NCI-H146 (cell line): ENCODE results near the gene SLC16A3.
"Not testable (repeated sequence)": the region's sequence is repeated elsewhere in the genome, so short reads cannot be mapped to it uniquely, and the experiment has no call there.

ENCODE experiments used
- DNase-seq: peaks from one replicate; lab custom pipeline; 2025; lab: John Stamatoyannopoulos, UW

SLC16A3 gene

DNA sequence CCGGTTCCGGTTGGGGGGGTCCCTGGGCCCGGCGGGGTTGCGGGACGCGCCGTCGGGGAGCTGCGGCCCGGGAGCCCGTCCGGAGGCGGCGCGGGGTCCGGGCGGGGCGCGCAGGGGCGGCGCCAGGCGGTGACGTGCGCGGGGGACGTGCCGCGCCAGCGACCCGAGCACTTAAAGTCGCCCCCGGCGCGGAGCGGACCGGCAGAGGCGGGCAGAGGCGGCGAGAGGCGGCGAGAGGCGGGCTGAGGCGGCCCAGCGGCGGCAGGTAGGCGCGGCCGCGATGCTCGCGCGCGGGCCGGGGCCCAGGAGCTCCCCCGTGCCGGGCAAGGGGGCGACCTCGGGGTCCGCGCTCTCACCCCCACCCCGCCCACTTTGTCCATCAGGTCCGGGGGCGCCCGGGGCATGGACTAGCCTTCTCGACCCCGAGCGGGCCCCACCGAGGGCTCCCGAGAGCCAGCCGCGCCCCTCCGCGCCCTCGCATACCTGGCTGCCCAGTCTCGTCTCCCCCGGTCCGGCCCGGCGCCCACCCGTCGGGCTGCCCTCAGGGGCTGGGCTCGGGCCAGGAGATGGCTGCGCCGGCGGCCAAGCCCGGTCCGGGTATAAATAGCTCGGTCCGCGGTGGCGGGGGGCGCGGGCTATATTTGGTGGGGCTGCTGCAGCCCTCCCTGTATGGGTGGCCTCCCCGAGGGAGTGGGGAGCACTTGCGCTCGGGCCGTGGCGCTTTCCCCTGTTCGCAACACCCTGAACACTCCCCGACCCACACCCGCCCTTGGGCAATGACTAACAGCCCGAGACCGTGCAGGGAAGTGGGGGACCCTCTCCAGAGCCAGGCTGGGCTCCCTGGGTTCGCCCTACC, at the start of gene SLC16A3:
TSS of gene SLC16A3 (plus strand) at position 201 of the 856 bp plus-strand sequence. CDS start 6,967 bp downstream, outside the sequence.
- DNase-seq: peak; percentile 48

DNA sequence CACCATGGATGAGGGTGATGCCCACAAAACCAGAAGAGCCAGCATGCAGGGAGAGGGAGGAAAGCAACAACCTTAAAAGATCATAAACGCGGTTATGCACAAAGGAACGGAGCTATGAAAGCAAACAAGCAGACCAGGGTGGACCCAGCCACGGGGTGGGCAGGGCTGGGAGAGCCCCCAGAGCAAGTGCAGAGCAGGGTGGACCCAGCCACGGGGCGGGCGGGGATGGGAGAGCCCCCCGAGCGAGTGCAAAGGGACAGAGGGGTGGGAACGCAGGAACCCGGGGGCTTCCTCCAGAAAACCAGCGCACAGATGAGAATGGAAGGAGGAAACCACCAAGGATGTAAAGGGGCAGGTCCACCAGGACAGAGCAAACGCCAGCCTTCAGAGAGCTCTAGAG, 49.4 kb upstream of the SLC16A3 start:
- DNase-seq: no peak

DNA sequence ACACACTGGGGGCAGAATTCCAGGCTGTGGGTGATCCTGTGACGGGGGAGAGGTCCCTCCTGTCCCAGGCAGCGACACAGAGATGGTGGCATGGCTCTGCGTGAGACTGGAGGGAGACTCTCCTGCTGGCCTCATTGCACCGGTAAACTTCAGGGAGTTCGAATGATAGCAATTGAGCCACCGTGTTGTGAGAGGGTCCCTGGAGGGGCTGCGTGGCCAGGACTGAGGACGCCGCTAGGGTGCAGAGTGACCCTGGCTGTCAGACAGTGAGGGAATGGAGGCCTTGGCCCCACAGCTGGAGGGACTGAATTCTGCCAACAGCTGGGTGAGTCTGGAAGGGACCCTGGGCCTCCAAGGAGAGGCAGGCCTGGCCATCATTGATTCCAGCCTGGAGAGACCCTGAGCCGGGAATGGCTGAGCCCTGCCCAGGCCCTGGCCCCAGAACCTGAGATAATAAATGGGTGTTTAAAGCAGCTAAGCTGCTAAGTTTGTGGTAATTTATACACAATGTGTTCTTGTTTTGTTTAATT, 48.8 kb upstream of the SLC16A3 start:
- no peak for DNase-seq

DNA sequence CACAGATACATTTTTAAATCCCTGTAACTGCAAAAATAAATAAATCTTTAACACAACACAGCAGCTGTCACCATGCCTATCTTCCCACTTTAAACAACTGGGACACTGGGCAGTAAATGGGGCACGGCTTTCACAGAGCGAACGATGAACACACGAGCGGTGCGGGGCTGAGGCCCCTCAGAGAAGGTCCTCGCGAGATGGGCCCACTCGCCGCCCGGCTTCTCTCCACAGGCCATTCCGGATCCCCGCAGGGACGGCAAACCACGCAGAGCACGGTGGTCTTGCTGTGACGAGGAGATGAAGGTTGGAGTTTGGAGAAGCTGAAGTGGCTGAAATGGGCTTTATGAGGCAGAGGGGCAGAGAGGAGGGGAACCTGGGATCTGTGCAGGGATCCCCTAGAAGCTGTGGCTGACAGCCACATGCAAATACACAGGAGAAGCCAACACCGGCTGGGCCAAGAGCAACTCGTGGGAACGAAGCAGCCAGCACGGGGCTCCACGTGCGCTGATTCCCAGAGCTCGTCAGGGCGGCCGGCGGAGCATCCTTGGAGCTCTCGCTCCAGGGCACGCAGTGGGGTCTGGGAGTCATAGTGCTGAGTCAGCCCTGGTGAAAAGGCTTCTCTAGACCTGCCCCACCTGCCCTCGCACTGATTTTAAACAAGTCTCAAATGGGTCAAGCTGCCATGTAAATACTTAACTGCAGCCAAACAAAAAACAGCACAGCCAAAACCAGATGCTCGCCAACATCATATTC, 47.9 kb upstream of the SLC16A3 start:
- DNase-seq: no peak

DNA sequence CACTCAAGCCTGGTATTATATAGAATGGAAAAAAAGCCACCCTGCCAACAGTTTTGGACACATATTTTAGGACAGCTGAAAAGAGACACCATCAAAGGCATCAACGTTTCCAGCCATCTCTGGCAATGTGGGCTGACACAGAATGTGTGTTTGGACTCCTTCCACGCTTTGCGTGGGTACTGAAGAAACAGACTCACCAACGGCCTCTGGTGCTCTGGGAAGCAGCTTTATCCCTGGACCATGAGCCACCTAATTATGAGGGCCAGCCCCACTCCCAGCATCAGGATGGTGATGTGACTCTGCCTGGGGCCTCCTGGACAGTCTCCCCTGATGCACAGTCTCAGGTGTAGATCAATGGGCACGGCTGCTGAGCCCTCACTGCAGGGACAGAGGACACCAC, 44.1 kb upstream of the SLC16A3 start:
- DNase-seq: no peak

DNA sequence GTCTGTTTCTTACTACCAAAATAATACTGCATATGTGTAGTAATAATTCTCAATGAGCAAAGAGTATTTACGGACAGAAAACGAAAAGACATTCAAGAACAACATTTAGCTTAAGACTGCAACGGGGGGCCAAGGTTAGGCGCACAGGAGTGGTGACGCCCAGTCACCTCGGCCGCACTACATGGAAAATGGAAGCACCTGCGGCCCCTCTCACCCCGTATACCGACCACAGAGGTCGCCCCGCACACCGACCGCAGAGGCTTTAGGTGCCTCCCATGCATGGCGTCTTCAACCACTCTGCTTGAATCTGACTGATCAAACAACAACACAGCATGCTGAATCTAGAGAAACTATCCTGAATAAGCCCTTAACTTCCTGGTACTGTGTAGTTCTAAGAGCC, 42.6 kb upstream of the SLC16A3 start:
- DNase-seq: no peak

DNA sequence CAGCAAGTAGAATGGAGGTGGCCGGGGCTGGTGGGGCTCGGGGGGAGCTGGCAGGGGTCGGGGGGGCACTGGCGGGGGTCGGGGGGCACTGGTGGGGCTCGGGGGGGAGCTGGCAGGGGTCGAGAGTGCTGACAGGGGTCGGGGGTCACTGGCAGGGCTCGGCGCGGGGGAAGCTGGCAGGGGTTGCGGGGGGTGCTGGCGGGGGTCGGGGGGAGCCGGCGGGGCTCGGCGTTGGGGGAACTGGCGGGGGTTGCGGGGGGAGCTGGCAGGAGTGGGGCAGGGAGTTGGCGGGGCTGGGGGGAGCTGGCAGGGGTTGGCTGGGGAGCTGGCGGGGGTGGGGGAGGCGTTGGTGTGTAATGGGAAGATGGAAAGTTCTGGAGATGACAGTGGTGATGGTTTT, 41.3 kb upstream of the SLC16A3 start:
- no peak for DNase-seq

DNA sequence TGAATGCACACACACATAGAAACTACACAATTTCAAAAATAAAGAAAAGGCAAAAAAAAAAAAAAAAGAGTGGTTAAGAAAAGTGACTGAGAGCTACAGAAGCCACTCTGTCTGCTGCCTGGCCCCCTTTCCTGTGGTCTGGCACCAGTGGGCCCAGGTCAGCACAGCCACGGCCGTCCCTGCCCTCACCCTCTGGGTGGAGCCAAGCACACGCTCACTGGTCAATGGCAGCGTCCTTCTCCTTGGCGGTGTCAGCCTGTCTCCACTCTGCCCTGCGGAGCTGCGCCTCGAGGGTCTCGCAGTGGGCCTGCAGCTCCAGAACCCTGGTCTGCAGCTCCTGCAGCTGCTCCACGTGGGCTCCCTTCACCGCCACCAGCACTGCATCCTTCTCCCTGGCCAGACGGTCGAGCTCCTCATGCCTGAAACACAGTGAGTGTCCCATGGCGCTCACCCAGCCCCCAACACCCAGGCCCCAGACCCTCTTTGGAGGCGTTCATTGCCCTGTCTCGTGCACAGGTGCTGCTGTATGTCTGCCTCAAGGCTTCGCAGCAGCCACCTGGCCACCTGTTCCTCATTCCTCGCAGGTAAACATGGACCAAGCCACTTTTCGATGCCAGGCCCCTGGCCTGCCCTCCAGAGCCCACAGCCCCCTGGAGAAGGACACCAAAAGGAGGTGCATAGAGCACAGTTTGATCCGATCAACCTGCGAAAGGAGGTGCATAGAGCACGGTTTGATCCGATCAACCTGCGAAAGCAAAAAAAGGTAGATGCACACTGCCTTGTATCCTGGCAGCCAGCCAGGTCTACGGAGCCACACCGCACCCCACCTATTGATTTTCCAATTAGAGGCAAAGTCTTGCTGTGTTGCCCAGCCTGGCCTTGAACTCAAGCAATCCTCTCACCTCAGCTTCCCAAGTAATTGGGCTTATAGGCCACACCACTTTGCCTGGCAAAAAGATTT, 40.6 kb upstream of the SLC16A3 start:
- peak; percentile 83 for DNase-seq

DNA sequence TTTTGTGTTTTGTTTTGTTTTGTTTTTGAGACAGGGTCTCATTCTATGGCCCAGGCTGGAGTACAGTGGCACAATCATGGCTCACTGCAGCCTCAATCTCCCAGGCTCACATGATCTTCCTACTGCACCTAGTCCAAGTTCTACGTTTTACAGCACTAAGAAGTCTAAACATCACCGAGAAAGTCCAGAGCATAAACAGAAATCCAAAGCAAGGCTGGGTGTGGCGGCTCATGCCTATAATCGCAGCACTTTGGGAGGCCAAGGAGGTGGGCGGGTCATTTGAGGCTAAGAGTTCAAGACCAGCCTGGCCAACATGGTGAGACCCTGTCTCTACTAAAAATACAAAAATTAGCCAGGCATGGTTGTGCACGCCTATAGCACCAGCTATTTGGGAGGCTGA, 35.8 kb upstream of the SLC16A3 start:
- not testable (repeated sequence) for DNase-seq

DNA sequence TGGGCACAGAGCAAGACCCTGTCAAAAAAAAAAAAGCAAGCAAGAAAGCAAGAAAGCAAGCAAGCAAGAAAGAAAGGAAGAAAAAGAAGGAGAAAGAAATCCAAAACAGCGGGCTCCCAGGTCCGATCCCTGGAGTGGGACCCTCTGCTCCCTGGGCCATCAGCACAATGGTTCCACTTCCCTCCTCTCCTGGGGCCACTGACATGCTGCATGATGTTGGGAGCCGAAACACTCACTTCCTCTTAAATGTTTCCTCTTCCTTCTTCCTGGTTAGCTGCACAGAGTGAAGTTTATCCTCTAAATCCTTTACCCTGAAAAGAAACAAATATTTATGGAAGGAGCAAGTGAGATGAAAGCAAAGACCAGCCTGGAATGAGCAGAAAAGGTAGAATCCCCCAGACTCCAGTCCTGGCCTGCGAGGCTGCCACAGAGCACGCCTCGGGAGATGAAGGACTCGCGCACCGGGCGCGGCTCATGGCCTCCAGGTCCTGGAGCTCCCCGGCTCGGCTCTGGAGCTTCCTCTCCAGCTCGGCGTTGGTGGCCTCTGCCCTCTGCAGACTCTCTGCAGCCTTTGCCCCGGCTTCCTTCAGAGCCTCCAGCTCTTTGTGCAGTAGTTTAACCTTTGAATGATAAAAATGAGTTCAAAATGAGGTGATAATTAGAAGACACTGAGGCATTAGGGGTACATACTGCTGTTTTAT, 35.2 kb upstream of the SLC16A3 start:
- DNase-seq: no peak

DNA sequence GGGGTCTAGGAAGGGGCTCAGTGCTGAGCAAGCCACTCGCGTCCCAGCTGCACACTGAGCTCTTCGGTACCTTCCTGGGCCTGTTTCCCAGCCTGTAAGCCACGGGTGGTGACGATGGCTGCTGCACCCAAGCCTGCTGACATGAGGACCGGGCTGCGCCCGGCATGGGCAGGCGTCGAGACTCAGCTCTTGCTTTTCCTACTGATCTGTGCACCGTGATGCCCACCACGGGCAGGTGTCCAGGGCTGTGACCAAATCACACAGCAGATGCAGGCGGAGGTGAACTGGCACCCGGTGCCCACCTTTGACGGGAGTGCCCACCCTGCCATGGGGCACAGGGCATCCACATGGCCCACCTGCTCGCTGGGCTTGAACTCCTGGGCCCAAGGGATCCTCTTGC, 34.1 kb upstream of the SLC16A3 start:
- DNase-seq: no peak

DNA sequence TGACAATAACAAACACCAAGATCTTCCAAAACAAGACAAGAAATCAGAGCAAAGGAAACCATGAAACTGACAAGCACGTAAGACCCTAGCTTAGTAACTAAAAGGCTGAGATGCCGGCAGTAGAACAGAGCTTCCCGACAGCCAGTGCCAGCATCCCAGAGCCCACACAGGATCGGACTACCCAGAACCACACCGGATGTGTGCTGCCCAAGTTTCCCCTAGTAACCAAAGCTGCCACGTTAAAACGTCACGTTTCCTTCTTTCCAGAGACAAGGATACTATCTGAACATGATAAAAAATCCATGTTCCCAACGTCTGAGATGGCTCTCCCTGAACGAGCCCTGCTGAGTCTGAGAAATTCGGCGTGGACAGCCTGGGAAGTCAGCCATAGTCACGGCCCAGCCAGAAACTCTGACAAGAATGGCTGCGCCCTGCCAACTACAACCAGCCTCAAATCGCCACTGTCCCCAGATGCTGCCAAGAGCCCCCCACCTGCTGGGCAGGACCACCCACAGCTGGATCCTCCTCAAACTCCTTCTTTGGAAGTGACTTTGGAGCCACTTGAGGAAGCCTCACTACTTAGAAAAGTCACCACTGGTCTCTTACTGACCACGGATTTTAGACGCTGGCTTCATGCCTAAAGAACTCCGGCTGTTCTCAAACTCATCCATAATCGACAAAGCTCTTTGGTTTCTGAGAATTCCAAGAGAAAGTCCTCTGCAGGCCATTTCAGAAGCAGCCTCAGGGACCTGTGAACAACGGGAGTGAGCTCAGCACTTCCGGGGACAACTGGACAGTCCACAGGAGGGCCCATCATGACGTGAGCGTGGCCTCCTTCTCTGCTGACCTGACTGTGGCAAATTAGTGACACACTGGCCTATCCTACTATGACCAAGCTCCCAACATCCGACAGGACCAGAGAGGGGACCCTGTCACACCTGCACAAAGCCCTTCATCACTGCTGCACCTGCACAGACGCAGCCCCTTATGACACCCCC, 32.9 kb upstream of the SLC16A3 start:
- no peak for DNase-seq

DNA sequence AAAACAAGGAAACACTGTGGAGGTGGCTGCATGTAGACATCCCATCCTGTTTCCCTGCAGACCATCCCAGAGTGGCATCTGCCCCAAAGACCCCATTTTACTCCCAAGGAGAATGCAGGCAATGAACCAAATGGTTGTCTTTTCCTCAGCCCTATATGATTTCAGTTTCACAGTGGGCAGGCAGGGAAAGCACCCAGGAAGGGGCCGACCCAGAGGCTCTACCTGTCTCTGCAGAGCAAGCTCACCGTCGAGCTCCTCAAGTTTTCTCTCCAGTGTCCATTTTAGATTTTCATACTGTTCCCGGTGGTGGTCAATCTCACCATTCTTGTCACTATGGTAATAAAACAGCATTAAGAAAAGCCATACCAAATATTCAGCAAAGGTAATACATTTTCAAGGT, 30.8 kb upstream of the SLC16A3 start:
- DNase-seq: no peak

DNA sequence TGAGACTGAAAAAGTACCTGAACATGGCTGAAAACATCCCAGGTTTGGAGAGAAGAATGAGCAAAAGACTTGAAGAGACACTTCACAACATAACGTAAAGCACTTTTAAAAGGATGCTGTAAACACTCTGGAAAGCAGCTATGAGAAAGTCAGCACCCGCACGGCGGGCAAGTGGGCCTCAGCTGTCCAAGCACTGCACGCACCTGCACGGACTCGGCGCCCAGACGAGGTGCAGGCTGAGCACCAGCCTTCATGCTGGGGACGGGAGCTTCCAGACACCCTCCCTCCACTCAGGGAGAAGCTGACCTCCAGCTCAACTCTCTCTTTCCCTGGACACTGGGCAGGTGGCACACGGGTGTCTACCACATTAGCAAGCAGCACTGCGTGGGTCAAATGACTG, 29.3 kb upstream of the SLC16A3 start:
- DNase-seq: no peak

DNA sequence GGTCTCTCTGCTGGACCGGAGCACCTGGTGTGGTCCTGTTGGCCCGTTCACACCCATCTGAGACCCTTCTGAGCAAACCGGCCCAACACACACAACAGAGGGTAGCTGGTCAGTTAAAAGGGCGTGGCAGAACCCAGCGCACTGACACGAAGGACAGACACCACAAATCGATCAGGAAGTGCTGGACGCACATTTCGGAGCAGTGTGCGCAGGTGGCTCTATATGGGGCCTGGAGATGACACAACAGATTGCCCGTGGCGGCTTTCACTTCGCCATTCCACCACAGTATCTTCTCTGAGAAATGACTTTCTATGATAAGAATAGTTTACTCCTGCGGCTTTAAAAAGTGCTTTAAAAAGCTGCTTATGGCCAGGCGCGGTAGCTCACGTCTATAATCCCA, 28.7 kb upstream of the SLC16A3 start:
- DNase-seq: no peak

DNA sequence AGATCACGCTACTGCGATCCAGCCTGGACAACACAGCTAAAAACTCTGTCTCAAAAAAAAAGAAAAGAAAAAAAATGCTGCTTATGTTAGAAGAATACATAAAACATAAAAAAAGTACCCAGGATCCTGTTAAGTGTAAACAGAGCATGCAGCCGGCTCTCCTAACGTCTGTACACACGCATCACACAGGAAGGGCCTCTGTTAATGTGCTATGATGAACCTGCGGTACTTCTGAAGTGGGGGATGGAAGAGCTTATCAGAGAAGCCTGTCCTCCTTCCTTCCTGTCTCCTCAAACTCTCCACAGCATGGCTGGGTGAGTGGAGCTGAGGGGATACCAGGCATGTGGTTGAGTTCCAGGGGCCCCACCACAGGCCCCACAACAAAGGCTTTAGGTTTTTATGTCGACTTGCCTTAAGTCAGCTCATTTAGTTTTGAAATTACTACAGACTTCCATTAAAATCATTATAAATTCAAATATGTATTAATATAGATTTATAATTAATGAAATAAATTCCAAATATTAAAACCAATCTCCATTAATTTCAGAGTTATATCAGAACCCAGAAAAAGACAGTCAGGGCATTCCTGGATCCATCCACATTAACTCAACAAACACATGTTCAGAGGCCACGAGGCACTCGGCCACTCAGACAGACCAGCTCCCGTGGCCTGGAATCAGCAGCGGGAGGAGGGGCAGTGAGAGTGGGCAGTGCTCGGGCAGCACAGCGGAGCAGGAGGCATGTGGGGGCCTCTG, 27.9 kb upstream of the SLC16A3 start:
- no peak for DNase-seq

DNA sequence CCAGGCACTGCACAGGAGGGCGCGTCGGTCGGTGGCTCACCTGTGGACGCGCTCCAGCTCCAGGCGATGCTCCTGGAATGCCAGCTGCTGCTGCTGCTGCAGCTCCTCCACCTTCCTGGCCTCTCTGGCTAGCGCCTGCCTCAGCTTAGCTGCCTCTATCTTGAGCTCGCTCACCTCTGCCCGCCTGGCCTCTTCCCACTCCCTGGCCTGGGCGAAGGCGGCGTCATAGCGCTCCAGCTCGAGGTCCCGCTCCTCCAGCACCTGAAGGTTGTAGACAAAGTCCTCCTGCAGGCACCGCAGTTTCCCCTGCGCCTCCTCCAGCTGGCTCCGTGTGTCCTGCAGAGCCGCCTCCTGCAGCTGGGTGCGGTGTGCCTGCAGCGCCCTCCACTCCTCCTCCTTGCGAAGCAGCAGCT, 27.3 kb upstream of the SLC16A3 start:
- DNase-seq: no peak

DNA sequence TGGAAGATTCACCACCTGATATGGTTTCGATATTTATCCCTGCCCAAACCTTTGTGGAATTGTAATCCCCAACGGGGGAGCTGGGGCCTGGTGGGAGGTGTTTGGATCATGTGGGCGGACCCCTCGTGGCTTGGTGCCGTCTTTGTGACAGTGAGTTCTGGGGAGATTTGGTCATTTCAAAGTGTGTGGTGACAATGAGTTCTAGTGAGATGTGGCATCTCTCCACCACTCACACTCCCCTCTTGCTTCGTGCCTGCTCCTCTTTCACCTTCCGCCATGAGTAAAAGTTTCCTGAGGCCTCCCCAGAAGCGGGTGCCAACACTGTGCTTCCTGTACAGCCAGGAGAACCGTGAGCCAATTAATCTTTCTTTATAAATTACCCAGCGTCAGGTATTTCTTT, 25.9 kb upstream of the SLC16A3 start:
- DNase-seq: no peak

DNA sequence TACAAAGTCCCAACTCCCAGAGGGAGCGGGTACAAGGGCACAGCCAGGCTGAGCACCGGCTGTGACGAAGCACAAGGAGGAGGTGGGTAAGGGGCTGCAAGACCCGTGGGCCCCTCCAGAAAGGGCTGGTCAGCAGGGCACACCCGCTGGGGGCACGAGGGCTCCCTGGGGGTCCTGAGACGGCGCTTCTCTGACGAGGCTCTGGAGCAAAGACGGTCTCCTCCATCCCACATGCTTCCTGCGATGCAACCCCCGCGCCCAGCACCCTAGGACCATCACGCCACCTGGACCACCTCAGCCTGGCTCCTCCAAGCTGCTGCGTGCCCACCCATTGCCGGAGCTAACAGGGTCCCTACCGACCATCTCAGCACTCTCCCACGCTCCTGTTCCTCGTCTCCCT, 24.9 kb upstream of the SLC16A3 start:
- DNase-seq: no peak
